ENCODE measurements around the gene FMR1. TPM values are rescaled to one million over a fixed set of nuclear protein-coding genes. Genes with fewer than 3 reads are reported as not detected.

Gene FMR1
- polyA plus RNA-seq (ENCODE audit: insufficient read length in 10 of 10) = 10 to 100 TPM; 33.2 to 58.3 (median 45.8) TPM
- long read RNA-seq, donor 1, full-length matches to known transcripts = 2 of 2 reads
- long read RNA-seq, donor 1, partial matches to known transcripts = 0 of 2 reads
- long read RNA-seq, donor 1, other reads (novel, unspliced or antisense) = 0 of 2 reads
- long read RNA-seq, donor 2 = 0 reads
- long read RNA-seq, donor 3 = 0 reads
- long read RNA-seq, donor 4, full-length matches to known transcripts = 2 of 2 reads
- long read RNA-seq, donor 4, partial matches to known transcripts = 0 of 2 reads
- long read RNA-seq, donor 4, other reads (novel, unspliced or antisense) = 0 of 2 reads
- long read RNA-seq, donor 5, partial matches to known transcripts = 0 of 1 reads
- long read RNA-seq, donor 5, other reads (novel, unspliced or antisense) = 0 of 1 reads
- long read RNA-seq, donor 6, full-length matches to known transcripts = 2 of 2 reads
- long read RNA-seq, donor 6, partial matches to known transcripts = 0 of 2 reads
- long read RNA-seq, donor 6, other reads (novel, unspliced or antisense) = 0 of 2 reads
- long read RNA-seq, donor 7, full-length matches to known transcripts = 2 of 2 reads
- long read RNA-seq, donor 7, partial matches to known transcripts = 0 of 2 reads
- long read RNA-seq, donor 7, other reads (novel, unspliced or antisense) = 0 of 2 reads
- long read RNA-seq, donor 8, full-length matches to known transcripts = 1 of 1 reads
- long read RNA-seq, donor 8, partial matches to known transcripts = 0 of 1 reads
- long read RNA-seq, donor 8, other reads (novel, unspliced or antisense) = 0 of 1 reads
- long read RNA-seq, donor 9 = 0 reads

DNA sequence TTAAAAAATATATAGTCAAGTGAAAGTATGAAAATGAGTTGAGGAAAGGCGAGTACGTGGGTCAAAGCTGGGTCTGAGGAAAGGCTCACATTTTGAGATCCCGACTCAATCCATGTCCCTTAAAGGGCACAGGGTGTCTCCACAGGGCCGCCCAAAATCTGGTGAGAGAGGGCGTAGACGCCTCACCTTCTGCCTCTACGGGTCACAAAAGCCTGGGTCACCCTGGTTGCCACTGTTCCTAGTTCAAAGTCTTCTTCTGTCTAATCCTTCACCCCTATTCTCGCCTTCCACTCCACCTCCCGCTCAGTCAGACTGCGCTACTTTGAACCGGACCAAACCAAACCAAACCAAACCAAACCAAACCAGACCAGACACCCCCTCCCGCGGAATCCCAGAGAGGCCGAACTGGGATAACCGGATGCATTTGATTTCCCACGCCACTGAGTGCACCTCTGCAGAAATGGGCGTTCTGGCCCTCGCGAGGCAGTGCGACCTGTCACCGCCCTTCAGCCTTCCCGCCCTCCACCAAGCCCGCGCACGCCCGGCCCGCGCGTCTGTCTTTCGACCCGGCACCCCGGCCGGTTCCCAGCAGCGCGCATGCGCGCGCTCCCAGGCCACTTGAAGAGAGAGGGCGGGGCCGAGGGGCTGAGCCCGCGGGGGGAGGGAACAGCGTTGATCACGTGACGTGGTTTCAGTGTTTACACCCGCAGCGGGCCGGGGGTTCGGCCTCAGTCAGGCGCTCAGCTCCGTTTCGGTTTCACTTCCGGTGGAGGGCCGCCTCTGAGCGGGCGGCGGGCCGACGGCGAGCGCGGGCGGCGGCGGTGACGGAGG lies at the start of gene FMR1:
FMR1 (plus strand) TSS at position 728 of the 831 bp plus-strand sequence. CDS start 261 bp downstream, outside the sequence.
- peak; percentile 91 to 95 (median 93) for DNase-seq

DNA sequence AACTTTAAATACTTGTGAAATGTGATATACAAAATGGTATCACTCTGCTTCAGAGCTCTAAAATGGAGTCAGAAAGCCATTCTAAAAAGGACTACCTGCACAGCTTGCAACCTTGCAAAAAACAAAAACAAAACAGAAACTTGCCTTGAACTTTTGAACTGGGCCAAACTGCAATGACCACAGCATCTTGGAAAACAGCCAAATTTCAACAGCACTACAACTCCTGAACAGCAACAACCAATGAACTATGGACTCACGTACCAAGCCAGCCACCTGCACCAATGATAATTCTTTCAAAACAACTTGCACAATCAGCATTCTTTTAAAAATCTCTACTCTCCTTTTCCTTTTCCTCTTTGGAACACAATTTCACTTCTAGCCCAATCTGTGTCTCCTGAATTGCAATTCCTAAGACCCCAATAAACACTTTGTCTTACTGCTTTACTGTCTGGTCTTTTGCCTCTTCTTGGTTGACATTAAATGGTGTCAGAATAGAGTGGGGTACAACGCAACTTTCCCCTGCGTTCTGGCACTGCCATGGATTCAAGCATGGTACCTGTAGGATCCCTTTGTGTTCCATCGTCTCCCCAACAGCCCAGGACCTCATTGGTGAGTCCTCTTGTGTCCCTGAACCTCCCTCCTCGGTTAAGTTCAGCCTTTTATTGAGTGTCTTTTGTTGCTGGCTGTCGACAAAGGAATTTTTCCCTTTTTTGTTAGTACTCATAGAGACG lies 35.7 kb upstream of the FMR1 start:
- no peak for DNase-seq

DNA sequence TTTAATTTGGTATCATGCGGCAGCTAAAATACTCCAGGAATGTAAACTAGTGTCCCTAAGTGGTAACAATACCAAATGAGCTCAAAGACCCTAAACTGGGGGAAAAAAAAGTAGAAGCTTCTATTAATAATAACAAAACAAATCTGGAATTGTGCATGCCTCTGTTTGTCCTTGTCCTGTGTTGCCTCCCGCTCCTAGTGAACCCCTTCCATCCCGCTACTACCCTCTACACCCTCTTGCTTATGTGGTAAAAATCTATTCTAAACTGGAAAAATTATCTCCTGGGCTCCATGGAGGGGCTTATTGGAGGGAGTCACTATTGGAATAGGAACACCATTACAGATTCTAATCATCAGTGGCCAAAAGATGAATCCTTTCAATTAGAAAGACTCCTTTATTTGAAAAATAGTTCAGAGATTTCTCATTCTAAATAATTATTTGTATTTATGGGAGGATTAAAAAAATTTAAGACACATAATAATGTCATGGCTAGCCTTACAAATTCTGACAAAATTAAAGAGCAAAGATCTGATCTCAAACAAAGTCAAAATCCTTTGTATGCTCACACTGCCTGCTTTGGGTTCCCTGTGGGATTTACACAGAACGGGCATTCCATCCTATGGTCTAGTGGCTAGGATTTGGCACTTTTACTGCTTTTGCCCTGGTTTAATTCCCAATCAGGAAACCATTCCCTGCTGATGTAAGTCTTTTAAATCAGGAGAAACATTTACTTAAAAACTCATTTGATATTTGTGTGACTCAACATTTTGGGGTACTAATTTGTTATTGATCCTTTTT lies 34.7 kb upstream of the FMR1 start:
- no peak for DNase-seq

DNA sequence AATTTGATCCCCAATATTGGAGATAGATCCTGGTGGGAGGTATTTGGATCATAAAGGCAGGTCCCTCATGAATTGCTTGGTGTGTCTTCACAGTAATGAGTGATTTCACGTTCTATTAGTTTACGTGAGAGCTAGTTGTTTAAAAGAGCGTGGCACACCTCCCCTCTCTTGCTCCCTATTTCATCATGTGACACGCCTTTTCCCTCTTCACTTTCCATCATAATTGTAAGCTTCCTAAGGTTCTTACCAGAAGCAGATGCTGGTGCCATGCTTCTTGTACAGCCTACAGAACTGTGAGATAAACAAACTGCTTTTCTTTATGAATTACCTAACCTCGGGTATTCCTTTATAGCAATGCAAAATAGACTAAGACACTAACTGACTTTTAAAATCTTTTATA lies 34.0 kb upstream of the FMR1 start:
- DNase-seq = no peak

DNA sequence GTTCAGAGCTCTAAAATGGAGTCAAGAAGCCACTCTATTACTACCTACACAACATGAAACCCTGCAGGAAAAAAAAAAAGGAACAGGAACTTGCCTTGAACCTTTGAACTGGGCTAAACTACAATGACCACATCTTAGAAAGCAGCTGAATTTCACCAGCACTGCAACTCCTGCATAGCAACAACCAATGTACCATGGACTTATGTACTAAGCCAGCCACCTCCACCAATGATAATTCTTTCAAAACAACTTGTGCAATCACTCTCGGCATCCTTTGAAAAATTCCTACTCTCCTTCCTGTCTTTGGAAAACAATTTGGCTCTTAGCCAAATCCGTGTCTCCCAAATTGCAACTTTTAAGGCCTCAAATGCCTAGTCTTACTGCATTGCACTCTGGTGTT lies 26.8 kb upstream of the FMR1 start:
- no peak for DNase-seq

DNA sequence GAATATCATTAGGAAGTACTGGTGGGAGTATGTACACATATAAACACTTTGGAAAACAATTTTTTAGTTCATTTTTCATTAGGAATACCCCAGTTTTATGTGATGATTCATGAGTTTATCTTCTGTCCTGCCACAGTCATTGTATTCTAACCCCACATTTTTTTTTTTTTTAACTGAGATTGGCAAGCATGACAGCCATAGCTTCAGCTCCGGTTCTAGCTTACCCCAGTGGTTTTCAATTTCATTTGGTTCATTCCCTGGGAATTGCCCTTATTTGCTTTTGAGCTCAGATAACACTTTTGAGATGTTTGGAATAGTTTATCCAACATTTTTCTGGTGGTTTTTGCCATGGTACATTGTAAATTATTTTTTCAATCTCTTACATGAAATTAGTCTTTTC lies 21.0 kb upstream of the FMR1 start:
- no peak for DNase-seq

DNA sequence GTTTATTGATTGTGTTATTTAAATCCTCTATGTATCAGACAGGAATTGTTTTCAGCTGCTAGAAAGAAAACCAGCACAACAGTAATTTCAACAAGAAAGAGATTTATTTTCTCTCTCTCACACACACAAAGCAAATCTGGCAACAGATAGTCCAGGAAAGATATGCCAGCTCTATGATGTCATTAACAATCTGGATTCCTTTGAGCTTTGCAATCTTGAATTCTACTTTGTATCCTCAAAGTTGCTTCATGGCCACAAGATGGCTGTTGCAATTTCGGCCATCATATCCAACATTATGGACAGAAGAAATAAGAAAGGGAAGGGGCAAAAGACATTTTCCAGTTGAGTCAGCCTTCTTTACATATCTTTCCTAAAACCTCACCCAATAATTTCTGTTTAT lies 19.8 kb upstream of the FMR1 start:
- peak in 1 of 3 donors; percentile 7 for DNase-seq

DNA sequence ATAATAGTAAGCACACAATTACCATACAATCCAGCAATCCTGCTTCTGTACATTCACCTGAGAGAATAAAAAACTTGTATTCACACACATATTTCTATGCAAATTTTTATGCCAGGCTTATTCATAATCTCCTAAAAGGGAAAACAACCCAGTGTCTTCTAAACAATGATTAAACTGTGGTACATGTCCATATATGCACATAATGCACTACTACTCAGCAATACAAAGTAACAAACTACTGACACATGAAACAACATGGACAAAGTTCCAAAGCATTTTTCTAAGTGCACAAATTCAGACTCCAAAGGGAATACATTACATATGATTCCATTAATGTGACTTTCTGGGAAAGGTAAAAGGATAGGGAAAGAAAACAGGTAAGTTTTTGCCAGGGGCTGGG lies 18.0 kb upstream of the FMR1 start:
- DNase-seq = no peak

DNA sequence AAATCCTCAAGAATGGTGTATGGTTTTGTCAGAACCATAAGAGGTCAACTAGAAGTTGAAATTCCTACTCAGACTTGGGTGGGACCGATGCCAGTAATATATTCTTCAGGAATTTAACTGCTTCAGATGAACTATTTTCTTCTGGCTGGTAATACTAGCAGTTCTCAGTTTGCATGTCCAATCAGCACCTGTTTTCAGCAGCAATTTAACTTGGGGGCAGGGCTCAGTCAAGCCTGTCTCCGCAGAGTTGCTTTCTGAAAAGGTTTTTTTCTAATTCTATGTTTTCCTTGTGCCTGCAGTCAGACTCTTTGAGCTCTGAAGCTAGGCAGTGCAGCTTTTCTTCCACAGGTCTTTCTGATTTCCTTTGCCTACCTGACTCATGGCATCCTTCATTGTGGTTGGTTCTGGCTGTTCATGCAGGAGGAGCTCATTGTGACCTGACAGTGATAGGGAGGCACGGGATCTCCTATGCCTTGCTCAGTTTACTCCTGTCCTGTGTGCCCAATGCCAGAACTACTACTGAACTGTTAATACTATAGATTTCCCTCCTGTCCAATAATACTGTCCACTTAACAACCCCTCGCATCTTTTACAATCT lies 17.3 kb upstream of the FMR1 start:
- peak; percentile 34 to 77 (median 57) for DNase-seq

DNA sequence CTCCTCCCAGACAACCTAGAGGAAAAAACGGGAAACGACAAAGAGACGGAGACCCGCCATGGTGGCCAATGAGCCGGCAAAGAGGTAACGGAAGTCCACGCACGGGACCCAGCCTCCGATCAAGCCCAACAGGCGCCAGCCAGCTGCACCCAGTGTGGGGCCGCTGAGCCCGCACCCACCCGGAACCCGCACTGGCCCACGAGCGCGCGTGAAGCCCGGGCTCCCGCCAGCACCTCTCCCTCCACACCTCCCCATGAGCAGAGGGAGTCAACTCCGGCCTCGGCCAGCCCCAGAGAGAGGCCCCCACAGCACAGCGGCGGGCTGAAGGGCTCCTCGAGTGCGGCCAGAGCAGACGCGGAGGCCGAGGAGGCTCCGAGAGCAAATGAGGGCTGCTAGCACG lies 14.6 kb upstream of the FMR1 start:
- DNase-seq = no peak

DNA sequence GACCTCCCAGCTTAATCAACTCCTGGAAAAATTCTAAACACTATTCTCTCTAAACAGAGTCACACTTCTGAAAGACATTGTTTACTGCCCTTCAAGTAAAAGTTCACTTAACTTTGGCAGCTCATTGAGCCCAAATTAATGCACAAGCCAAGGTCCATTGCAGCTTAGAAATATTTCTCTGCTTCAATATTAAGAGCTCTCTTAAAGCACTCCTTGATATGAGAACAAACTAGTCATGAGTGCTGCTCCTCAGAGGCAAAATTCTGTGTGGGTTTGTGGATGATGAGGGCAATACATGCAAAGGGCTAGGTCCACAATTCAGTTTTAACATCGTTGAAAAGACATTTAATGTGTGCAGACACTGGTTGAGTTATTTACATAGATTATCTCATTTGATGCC lies 12.8 kb upstream of the FMR1 start:
- DNase-seq = no peak

DNA sequence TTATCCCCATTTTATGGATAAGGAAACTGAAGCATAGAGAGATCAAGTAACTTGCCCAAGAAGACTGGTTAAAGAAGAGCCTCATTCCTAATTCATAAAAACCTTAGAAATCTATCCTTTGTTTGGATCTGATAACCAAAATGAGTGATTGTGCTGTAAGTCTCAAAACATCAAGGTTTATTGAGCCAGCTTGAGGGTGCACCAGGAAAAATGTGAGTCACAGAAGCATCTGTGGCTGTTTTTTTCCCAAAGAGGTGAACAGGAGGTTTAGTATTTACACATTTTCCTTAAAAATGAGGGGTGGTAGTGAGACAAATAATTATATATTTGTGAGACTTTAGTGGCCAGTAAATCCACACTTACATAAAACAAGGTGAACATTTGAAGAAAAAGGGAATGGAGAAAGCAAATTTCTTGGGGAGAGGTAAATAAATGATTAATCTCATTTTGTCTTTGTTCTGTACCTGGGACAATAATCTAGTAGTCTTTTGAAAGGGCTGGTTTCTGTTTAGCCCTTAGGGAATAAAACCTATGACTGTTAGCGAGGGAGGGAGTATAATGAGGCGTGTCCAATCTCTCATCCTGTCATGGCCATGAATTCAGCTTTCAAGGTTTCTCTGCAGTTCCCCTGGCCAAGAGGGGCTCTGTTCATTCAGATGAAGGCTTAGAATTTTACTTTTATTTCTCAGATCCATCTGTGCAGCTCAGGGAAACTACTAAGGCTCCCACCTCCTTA lies 12.2 kb upstream of the FMR1 start:
- no peak for DNase-seq

DNA sequence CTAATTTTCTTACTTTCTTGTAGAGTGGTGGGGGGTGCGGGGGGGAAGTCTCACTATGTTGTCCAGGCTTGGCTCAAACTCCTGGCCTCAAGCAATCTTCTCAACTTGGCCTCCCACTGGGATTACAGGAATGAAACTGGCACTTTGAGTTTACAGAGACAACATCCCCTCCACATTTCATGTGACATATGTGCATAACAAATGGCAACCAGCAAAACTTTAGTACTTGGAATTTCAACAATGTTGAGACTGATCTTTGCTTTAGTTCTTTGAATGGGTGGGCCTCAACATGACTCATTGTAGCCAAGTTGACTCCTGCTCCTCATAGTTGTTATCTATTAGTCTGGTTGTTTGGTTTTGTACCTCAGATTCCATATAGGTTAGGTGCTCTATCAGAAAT lies 11.4 kb upstream of the FMR1 start:
- no peak for DNase-seq

DNA sequence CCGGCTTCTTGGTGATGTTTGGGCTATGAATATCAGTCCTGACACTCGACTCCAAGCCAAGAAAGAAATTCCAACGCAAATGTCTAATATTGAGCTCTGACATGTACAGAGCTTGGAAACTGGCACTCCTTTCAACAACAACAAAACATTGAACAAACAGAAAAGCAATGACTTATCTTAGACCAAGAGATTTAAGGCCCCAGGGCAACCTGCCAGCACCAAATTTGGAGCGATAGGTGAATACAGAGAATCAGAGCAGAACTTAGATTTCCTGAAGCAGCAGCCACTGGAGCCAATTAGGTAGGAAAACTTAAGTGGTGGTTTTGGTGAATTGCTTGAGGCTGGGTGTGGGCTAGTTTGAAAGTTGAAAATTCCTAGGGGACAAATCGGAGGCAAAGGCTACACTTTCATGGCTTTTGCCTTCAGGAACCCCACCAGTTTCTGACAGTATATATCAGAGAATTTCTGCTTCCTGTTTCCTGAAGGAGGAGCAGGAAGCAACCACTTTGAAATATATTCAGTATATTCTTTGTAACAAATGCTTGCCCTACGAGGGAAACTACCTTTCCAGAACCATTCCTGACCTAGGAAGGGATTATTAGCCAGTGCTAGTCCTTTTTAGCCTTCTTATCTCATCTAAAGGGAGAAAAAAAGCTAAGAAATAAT lies 10.1 kb upstream of the FMR1 start:
- no peak for DNase-seq

DNA sequence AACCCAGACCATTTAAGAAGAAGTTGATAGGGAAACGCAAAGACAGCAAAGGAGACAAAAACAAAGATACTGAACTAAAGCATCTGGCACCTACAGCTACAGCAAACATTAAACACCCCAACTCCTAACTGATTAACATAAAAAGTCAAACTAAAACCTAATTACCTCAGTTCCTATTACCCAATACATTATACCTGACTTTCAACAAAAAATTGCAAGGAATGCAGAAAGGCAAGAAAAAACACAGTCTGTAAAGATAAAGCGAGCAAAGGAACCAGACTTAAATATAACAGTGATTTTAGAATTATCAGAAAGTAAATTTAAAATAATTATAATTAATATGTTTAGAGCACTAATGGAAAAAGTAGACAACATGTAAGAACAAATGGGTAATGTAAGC lies 9.4 kb upstream of the FMR1 start:
- DNase-seq = no peak

DNA sequence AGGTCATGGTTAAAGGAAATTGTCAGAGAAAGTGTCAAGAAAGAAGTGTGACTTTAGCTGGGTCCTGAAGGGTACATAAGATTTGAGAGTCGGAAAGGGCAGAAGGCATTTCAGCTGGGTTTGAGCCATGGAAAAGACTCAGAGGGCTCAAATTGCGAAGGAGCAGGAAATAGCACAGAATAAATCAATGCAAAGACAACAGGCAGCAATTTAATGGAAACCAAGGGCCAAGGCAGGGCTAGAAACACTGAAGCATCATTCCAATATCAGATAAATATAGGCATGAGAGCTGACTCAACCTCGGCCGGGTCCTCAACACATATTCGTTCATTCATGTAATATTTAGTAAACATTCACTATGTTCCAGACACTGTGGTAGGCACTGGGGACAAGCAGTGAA lies 3.6 kb upstream of the FMR1 start:
- no peak for DNase-seq

DNA sequence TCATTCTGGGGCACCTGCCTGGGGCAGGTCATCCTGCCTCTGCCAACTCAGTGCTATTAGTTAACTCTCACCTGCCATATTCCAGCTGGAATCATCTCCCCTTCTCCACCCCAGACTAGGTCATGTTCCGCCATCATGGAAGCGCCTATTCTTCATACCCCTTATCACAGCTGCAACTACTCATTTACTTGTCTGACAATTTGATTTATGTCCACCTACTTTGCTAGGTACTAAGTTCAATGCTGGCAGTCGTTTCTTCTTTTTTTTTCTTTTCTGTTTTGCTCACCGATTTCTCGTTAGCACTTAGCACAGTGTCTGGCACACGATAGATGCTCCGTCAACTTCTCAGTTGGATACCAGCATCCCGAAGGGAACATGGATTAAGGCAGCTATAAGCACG lies 1.1 kb upstream of the FMR1 start:
- no peak for DNase-seq

DNA sequence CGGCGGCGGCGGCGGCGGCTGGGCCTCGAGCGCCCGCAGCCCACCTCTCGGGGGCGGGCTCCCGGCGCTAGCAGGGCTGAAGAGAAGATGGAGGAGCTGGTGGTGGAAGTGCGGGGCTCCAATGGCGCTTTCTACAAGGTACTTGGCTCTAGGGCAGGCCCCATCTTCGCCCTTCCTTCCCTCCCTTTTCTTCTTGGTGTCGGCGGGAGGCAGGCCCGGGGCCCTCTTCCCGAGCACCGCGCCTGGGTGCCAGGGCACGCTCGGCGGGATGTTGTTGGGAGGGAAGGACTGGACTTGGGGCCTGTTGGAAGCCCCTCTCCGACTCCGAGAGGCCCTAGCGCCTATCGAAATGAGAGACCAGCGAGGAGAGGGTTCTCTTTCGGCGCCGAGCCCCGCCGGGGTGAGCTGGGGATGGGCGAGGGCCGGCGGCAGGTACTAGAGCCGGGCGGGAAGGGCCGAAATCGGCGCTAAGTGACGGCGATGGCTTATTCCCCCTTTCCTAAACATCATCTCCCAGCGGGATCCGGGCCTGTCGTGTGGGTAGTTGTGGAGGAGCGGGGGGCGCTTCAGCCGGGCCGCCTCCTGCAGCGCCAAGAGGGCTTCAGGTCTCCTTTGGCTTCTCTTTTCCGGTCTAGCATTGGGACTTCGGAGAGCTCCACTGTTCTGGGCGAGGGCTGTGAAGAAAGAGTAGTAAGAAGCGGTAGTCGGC lies 528 bp downstream of the FMR1 start:
- DNase-seq = peak; percentile 15 to 83 (median 50)

Measured in muscle of back (tissue), 13 donors.